ENCODE data around the gene PLEKHB2. TPM values are rescaled to one million over a fixed set of nuclear protein-coding genes. Genes with fewer than 3 reads are reported as not detected.

PLEKHB2 gene
- total and polyA plus RNA-seq, 2 of the 8 experiments (the other 6 are each of a cell fraction or from before 2014, with no cell fraction given) = 42.4 to 54.8 TPM

- no peak for TF ChIP-seq TAF1 (IDR thresholded peaks at IDR 0.05; ENCODE audit: low read depth, low read length)
- TF ChIP-seq CHD7 (IDR thresholded peaks at IDR 0.05; ENCODE audit: insufficient replicate concordance, low read length) = no peak
- no peak for TF ChIP-seq SIRT6 (IDR thresholded peaks at IDR 0.05; ENCODE audit: low read length)
- no peak for TF ChIP-seq SUZ12 (IDR thresholded peaks at IDR 0.05; ENCODE audit: low read length)
- no peak for TF ChIP-seq SIX5 (IDR thresholded peaks at IDR 0.05; ENCODE audit: low read depth, low read length)
- TF ChIP-seq RFX5 (IDR thresholded peaks at IDR 0.05; ENCODE audit: borderline replicate concordance, low read depth, low read length) = no peak
- TF ChIP-seq POLR2AphosphoS5 (IDR thresholded peaks at IDR 0.05; ENCODE audit: low read depth, low read length) = no peak
- no peak for TF ChIP-seq JUN (IDR thresholded peaks at IDR 0.05; ENCODE audit: low read depth, low read length)
- no peak for TF ChIP-seq BRCA1 (IDR thresholded peaks at IDR 0.05; ENCODE audit: low read depth, low read length)
- no peak for TF ChIP-seq BCL11A (IDR thresholded peaks at IDR 0.05; ENCODE audit: low read depth in 2 of 2, low read length in 2 of 2)
Measured at GRCh38 chr2:131064589-131065512, 40.3 kb upstream of the PLEKHB2 start (continued).
